Measurements from ENCODE around the gene CYP1B1.
"Not testable (repeated sequence)": the region's sequence is repeated elsewhere in the genome, so short reads cannot be mapped to it uniquely, and the experiment has no call there.

The CYP1B1 gene

GRCh38 chr2:38098421-38099098 lies 22.6 kb upstream of the CYP1B1 start:
- no peak for DNase-seq

GRCh38 chr2:38097988-38098385 lies 22.0 kb upstream of the CYP1B1 start:
- no peak for DNase-seq

- DNase-seq: no peak
These were observed 21.5 kb upstream of the CYP1B1 start for GRCh38 chr2:38097258-38097987.

GRCh38 chr2:38095996-38096861 lies 20.3 kb upstream of the CYP1B1 start:
- DNase-seq: no peak

GRCh38 chr2:38095079-38095995 lies 19.4 kb upstream of the CYP1B1 start:
- DNase-seq: no peak

GRCh38 chr2:38093527-38094165 lies 17.7 kb upstream of the CYP1B1 start:
- DNase-seq: no peak

GRCh38 chr2:38092196-38092902 lies 16.4 kb upstream of the CYP1B1 start:
- no peak for DNase-seq

GRCh38 chr2:38091760-38092159 lies 15.8 kb upstream of the CYP1B1 start:
- DNase-seq: no peak

GRCh38 chr2:38090928-38091327 lies 15.0 kb upstream of the CYP1B1 start:
- no peak for DNase-seq

GRCh38 chr2:38090212-38090611 lies 14.3 kb upstream of the CYP1B1 start:
- DNase-seq: not testable (repeated sequence)

GRCh38 chr2:38085998-38086698 lies 10.2 kb upstream of the CYP1B1 start:
- DNase-seq: not testable (repeated sequence)

GRCh38 chr2:38084556-38084955 lies 8.6 kb upstream of the CYP1B1 start:
- DNase-seq: not testable (repeated sequence)

- DNase-seq: not testable (repeated sequence)
These were observed 6.8 kb upstream of the CYP1B1 start for GRCh38 chr2:38082727-38083126.

- DNase-seq: no peak
These were observed 4.4 kb upstream of the CYP1B1 start for GRCh38 chr2:38080346-38080745.

GRCh38 chr2:38079116-38080052 lies 3.4 kb upstream of the CYP1B1 start:
- DNase-seq: no peak

- no peak for DNase-seq
These were observed 1.4 kb upstream of the CYP1B1 start for GRCh38 chr2:38077431-38077769.

- peak; percentile 71 for DNase-seq
These were observed 919 bp upstream of the CYP1B1 start for GRCh38 chr2:38076710-38077430.

GRCh38 chr2:38076152-38076709 lies 280 bp upstream of the CYP1B1 start:
- DNase-seq: peak; percentile 38
